NCI-H2171 treated with DMSO at 0.1 percent for 48 hours (cell line): ENCODE data around the gene PSPN.
A peak's percentile ranks its signal among the peaks of the same experiment; 100 is the strongest.
"Not testable (repeated sequence)": the region's sequence is repeated elsewhere in the genome, so short reads cannot be mapped to it uniquely, and the experiment has no call there.

ENCODE experiments used
- DNase-seq: peaks from one replicate; lab custom pipeline; 2025; lab: John Stamatoyannopoulos, UW

PSPN gene

DNA sequence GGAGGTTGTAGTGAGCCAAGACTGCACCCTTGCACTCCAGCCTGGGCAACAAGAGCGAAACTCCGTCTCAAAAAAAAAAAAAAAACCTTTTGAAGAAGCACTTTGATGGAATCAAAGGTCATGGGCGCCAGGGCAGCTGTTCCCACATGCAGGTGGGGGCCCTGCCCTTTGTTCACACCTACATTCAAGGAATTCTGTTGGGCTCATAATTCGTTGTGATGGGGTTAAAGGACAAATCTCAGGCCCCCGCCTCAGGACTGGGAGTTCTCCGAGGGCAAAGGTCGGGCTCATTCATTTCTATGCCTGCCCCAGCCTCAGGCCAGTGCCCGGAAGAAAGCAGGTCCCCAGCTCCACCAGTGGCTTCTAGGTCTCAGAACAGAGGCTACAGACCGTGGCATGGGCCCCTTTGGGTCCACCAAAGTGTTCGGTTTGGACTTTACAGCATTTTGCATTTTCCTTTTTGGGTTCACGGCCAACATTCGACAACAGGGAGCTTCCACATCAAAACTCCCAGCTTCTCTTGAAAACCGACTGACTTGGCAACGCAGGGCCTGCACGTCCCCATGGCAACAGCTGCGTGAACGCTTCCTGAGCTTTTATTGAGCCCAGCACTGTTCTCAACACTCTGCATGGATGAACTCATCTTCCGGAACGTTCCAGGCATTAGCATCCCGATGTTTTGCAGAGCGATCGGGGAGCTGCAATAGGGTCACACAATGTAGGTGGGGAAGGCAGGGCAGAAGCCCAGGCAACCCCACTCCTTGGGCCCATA lies 27.3 kb upstream of the PSPN start:
- DNase-seq = no peak

DNA sequence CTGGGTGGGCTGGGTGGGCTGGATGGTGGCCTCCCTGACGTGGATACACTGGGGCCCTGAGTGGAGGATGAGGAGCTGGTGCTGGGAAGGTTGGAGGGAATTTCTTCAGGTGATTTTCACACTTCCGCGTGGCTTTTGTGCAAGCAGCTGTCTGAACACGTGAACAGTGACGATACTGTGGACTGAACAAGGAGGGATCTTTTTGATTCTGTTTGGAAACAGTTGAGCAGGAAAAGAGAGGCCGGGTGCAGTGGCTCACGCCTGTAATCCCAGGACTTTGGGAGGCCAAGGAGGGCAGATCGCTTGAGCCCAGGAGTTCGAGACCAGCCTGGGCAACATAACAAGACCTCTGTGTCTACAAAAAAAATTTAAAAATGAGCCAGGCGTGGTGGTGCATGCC lies 26.3 kb upstream of the PSPN start:
- no peak for DNase-seq

DNA sequence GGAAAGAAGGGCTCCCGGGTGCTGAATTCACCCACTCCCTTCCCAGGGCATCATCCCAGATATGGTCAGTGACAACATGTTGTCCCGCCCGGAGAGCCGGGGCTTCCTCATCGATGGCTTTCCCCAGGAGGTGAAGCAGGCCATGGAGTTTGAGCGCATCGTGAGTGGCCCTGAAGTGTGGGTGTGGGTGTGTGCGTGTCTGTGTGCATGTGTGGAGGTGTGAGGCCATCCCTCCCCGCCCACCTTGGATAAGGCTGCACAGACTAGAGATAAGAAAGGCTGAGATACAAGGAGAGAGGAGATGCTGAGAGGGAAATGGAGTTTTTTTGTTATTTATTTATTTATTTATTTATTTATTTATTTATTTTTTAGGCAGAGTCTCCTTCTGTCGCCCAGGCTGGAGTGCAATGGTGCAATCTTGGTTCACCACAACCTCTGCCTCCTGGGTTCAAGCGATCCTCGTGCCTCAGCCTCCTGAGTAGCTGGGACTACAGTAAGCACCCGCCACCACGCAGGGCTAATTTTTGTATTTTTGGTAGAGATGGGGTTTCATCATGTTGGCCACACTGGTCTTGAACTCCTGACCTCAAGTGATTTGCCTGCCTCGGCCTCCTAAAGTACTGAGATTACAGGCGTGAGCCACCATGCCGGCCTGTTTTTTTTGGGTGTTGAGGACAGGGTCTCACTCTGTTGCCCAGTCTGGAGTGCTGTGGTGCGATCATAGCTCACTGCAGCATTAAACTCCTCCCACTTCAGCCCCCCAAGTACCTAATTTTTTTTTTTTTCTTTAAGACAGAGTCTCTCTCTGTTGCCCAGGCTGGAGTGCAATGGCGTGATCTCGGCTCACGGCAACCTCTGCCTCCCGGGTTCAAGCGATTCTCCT lies 24.6 kb upstream of the PSPN start:
- not testable (repeated sequence) for DNase-seq

DNA sequence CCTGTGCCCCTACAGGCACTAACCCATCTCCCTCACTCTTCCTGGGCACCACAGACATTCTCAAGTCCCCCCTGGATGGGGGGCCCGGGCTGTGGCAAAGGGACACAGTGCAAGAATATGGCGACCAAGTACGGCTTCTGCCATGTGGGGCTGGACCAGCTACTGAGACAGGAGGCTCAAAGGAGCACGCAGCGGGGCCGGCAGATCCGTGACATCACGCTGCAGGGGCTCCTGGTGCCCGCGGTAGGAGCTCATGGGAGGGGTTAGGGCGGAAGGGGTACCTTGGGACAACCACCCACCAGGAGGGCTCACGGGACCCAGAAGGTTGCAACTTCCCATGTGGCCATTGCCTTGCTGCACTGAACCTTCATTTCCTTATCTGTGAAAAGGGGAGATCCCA lies 20.6 kb upstream of the PSPN start:
- DNase-seq = no peak

DNA sequence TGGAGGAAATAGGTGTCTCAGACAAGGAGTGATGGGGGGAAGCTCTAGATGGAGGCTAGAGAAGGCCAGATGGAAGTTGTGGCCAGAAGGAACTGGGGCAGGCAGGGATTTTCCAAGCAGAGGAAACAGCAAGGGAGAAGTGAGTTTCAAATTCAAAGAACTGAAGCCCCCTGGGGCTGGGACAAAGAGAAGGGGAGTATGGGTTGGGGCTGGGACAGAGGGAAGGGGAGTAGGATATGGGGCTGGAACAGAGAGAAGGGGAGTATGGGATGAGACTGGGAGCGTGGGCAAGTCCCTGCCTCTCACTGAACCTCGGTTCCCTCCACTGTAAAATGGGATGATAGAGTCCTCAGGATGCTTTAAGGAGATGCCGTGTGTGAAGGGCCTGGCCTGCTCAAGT lies 19.1 kb upstream of the PSPN start:
- DNase-seq = no peak

DNA sequence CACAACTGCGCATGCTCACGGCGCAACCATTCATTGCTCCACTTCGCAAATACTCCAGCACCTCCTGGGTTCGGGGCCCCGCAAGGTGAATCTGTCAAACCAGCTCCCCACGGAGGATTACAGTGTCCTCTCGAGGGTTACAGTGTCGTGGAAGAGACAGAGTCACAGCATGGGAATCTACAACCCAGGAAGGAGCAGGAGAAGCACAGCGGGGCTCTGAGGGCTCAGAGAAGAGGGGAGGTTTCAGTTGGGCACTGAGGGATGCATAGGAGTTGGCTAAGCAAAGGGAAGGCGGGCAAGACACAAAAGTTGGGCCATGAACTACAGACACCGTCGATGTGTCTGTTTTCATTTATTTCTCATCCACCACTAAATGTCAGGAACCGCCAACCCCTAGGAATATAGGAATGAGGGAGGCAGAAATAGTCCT lies 18.3 kb upstream of the PSPN start:
- DNase-seq = no peak

DNA sequence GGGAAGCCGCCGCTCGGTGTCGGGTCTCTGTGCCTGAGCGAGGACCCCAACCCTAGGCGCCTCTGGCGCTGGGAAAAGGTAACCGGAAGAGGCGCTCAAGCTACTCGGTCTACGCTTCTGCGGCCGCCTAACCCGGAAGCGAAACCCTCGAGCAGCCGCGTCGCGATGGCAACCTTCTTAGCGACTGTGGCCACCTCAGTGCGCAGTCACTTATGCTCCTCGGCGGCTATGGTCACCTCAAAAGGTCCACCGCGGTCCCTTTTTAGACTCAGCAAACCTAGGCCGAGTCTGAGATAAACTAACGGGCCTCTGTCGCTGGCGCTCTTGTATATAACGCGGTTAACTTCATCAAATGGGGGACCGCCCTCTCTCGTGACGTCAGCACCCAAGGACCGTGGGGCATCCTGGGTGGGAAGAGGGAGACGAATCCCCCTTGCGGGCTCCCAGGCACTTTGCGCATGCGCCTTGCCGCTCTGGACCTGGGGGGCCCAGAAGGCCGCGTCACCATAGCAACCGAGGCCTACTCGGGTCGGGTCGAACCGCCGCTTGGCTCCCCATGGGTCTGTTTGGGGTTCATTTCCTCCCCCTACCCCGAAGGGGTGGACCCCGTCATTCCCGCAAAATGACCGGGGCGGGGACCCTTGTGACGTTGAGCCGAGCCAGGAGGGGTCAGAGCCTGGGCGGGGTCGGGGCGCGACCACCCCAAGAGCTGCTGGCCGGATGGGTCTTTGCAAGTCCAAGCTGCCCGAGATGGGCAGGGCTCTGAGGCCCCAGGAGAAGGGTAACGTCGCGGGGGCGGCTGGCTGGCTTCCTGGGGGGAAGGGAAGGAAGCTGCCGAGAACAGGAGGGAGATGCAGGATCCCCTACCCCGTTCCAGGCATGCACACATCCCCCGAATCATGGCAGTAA lies 17.6 kb upstream of the PSPN start, which contains the start of gene GTF2F1:
Gene GTF2F1 (minus strand): TSS at position 91 of the 909 bp plus-strand sequence. CDS start 169 bp downstream, outside the sequence.
- DNase-seq = peak; percentile 95

DNA sequence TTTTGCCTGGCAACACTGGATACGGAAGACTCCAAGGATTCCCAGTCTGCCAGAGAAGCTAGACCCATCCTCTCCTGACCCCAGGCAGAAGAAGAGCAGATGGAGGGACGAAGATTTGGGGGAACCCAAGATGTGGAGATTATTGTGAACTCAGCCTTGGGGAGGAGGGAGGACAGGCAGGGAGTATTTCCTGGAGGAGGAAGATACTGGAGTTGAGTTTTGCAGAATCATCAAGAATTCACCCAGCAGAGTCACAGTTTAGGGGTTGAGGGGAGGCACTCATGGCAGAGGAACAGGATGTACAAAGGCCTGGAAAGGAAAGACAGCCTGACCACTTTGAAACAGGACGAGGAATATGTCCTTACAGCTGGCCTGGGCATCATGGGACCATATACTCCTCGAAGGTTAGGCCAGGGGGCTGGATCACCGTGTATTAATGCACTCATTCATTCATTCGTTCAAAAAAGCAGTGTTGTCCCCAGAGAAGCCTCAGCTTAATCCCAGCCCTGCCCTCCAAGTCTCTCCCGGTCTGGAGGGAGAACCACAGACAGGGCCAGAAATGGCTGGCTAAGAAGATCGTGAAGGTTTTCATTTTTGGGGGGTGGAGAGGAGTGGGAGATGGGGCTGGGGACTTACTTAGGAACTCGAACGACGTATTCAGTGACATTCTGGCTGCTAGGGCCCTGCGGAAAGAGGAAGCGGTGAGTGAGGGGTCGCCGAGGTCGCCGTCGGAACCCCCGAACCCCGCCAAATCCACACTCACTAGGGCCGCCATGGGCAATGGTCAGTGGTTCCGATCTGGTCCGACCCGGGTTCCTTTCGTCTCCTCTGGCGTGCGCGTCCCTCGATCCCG lies 16.7 kb upstream of the PSPN start:
- no peak for DNase-seq

DNA sequence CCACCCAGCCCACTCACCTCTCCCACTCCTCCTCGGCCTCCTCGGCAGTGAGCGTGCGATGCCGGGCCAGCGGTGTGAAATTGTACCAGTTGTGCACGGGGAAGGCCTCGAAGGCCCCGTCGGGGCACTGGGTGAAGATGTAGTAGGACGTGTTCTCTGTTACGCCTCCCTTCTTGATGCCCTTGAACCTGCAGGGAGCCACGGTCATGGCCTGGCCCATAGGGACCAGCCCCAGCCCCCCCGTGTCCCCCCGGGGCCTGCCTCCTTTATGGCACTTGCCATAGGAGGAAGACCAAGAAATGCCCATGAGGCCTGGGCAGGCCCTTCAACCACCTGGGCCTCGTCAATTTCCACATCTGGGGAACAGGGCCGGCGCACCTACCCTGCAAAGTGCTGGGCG lies 11.6 kb upstream of the PSPN start:
- DNase-seq = no peak

DNA sequence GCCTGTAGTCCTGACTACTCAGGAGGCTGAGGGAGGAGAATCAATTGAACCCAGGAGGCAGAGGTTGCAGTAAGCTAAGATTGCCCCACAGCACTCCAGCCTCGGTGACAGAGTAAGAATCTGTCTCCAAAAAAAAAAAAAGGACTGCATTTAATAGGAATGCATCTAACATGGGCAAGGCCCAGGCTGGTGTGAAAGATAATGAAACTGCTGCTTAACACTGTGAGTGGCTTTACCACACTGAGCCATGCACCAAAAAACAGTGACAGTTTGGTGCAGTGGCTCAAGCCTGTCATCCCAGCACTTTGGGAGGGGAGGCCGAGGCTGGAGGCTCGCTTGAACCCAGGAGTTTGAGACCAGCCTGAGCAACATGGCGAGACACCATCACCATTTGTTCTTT lies 8.6 kb upstream of the PSPN start:
- no peak for DNase-seq

DNA sequence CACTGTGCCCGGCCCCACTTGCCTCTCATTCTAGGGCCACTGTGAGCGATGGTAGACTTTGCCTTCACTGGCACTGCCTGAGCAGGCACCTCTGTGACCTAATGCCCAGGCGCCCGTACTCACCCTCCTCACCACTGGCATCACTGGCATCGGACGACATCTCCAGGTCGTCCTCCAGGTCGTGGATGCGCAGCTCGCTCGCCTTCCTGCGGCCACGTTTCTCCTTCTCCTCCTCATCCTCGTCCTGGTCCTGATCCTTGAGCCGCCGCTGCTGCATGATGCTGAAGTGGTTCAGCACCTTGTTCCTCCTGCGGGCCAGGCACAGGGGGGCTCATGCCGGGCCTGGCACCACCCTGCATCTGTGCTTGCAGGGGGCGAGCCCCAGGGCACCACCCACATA lies 7.5 kb upstream of the PSPN start:
- no peak for DNase-seq

DNA sequence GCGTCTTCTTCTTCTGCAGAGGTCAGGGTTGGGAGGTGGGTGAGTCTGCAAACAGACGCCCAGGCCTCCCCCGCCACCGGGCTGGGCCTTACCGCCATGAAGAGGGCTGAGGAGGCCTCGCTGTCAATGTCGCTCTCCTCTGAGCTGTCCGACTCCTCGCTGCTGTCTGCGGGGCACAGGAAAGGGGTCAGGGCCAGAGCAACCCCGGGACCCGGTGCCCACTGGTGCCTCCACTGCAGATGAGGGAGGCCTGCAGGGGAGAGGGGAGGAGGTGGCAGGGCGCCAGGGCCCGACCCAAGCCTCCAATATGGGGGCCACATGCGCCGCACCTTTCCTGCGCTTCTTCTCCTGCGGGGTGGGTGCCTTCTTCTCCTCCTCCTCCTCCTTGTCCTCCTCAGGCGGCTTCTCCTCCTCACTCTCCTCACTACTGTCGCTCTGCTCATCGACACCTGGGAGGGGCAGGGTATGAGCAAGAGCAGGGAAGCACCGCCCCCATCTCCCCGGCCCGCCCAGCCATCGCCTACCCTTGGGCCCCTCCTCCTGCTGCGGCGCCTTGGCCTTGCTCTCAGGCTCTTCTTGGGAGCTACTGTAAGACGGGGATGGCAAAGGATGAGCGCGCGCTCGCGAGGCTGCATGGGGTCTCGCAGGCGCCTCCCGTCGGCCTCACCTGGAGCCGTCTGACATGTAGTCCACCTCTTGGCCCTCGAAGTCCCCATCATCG lies 5.5 kb upstream of the PSPN start:
- no peak for DNase-seq

DNA sequence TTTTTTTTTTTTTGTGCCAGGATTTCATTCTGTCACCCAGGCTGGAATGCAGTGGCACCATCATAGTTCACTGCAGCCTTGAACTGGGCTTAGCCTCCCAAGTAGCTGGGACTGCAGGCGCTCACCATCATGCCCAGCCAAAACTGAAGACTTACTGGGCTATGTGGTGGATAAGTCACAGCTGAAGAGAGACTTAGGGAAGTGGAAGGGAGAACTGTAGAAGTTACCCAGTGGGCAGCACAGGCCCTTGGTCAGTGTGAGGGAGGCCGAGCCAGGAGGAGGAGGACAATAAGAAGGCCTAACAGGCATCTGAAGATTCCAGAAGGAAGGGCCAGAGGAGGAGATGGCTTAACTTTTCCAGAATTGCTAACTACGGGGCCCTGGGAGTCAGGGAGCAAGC lies 4.0 kb upstream of the PSPN start:
- DNase-seq = no peak

DNA sequence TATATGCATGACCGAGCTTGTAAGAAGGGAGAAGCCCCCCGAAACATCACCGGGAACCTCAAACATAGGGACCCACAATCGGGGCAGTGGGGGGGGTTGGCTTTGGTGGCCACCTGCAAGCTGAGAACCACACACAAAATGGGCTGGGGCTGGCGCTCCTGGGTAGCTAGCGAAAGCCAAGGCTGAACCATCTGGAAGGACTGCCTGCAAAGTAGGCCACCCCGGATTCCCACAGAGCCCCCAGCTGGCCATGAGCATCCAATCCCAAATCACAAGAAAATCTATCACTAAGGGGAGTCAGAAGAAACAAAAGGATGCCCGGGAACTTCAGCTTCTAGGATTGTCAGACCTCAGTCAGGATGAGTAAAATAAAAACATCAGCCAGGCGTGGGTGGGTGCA lies 2.8 kb upstream of the PSPN start:
- DNase-seq = no peak

DNA sequence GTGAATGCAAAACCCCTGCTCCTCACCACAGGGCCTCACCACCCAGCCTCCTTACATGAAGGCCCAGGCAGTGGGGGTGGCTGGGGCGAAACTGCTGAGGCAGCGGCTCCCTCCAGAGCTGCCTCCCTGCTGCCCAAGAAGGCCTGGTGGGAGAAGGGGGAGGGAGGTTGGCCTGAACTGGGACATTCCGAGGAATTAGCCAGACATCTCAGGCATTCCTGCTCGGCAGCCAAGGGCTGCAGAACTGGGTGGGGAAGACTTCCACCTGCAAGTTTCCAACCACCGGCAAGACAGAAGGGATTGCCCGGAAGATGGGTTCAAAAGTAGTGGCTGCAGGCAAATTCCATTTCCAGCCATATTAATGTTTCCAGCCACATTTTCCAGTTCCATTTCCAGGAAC lies 2.3 kb upstream of the PSPN start:
- DNase-seq = no peak

DNA sequence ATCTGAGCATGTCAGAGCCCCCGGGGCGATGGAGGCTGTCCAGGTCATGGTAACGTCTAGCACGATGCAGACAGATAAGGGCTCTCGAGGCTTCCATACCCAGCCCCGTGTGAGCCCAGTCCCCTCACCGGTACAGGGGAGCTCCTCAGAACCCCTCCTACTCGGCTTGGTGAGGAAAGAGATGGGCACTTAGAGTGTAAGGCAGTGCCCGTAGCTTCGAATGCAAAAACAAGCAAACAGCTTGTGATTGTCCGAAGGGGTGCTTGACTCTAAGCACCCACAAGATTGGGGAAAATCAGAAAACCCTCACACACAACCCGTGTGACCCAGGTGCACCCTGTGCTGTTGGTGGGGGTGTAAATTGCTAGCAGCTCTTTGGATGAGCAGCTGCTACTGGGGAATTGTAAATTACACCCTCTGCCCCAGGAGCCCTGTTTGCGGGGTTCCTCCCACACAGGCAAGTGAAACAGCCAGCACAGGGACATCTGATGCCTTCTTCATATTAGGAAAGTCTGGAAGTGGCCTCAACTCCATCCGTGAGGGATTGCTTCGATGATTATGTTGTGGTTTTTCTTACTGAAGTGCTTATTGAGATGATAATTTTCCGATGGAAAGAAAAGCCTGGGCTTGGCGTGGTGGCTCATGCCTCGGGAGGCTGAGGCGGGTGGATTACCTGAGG lies 918 bp upstream of the PSPN start:
- DNase-seq = peak; percentile 20

DNA sequence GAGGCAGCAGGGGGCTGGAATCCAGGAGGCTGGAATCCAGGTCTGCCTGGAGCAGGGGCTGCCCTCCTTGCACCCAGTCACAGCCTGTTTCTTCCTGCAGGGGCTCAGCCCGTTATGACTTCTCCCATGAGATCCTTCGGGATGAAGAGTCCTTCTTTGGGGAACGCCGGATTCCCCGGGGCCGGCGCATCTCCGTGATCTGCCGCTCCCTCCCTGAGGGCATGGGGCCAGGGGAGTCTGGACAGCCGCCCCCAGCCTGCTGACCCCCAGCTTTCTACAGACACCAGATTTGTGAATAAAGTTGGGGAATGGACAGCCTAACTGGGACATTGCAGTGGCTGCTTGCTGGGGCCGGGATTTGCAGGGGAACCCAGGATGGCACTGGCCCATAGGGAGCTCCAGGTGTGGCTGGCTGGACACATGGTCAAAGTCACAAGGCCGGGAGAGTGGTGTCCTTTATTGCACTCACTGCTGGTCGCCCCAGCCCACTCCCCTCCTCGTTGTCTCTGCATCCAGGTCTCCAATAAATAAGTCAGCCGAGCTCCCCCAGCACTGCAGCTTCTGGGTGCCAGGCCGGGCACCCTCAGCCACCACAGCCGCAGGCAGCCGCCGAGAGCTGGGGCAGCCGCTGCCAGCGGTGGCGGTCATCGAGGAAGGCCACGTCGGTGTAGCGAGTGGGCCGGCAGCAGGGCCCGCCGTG lies 872 bp downstream of the PSPN start:
- DNase-seq = no peak

DNA sequence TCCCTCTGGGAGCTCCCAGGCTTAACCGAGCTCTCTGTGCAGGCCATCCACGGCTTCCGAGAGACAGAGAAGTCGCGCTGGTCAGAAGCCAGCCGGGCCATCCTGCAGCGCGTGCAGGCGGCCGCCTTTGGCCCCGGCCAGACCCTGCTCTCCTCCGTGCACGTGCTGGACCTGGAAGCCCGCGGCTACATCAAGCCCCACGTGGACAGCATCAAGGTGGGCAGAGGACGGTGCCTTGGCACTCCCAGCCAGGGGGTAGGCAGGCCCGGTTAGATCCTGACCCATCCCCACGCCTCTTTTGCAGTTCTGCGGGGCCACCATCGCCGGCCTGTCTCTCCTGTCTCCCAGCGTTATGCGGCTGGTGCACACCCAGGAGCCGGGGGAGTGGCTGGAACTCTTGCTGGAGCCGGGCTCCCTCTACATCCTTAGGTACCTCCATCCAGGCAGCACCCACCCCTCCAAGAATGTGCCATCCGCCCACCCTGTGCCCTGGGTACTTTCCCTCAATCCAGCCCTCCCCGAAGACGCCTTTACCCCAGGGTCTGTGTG lies 1.5 kb downstream of the PSPN start:
- no peak for DNase-seq

DNA sequence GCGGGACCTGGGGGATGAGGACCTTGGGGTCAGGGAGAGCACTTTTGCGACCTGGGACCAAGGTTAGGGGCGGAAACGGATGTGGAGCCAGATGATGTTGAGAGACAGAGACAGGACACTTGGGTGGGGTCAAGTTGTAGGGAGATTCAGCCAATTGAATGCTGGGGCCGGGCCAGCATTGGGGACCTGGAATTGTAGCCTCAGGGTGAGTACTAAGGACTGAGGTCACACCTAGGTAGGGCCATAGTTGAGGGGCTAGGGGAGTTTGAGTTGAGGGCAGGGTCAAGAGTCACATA lies 2.0 kb downstream of the PSPN start:
- DNase-seq = no peak
